OCI-LY7 (cell line): ENCODE results near the gene DOLK.

Source experiments
- CTCF ChIP-seq: fragments of 200-600 bp; sonication (generic); conservative IDR thresholded peaks from 2 replicates; pipeline ENCODE4 v1.5.1; 2014; ENCODE audit warnings: mild to moderate bottlenecking, antibody characterized with exemption, low read length, moderate library complexity, mixed read lengths
- EZH2phosphoT487 ChIP-seq: fragments of 200-600 bp; sonication (generic); IDR thresholded peaks from 2 replicates; pipeline ENCODE4 v1.6.1; 2018; ENCODE audit warnings: low read depth, borderline replicate concordance, mild to moderate bottlenecking, mixed run types, antibody characterized with exemption, low read length, moderate library complexity, mixed read lengths

- no peak for TF ChIP-seq CTCF
- TF ChIP-seq EZH2phosphoT487, result no peak
These were observed 51.8 kb downstream of the DOLK start for GRCh38 chr9:128895556-128895955.
